K562 (cell line): ENCODE results near the gene DHX57. TPM values are rescaled to one million over a fixed set of nuclear protein-coding genes. Genes with fewer than 3 reads are reported as not detected.

Source experiments
- ATAC-seq: fragments of 200-7000 bp; cut with Tn5 transposase; 3 replicates; pipeline ENCODE4 v1.9.1; 2020; ENCODE audit warnings: moderate library complexity
- BruUV-seq: library from RNA; stranded (reverse); fragments of 400-500 nt; replicated peaks from 2 replicates; lab custom pipeline; 2021; lab: Mats Ljungman, UMichigan
- CTCF ChIA-PET: fragments of 300-600 bp; formaldehyde crosslinking; extraction: SDS; loops from one replicate; lab custom pipeline; 2021; ENCODE audit warnings: low intra/inter-chr PET ratio; lab: Yijun Ruan, JAX
- POLR2A ChIA-PET: fragments of 300-600, 350-650 bp; sonication (Branson Sonifier 250); formaldehyde crosslinking; extraction: SDS; loops from one replicate; lab custom pipeline; 2021; ENCODE audit warnings: antibody characterized with exemption, inconsistent platforms; lab: Yijun Ruan, JAX
- DNase-seq, 4 experiments: peaks; one replicate each; pipeline versions ENCODE4 v3.0.0 to v3.0.0-alpha.2; 2011 to 2018; ENCODE audit warnings: low spot score in 3 of 4, mixed read lengths in 3 of 4; ENCODE audit errors: extremely low read depth in 1 of 4
- FAIRE-seq: peaks from 2 replicates; lab custom pipeline; 2011; peaks lifted over from hg19 to GRCh38; lab: Jason Lieb, UNC
- H2AFZ ChIP-seq: 2 replicates; pipeline ENCODE4 v1.6.0; 2011; ENCODE audit warnings: low read depth, low read length, control low read depth, inconsistent platforms
- H3K27ac ChIP-seq: fragments of 200-600 bp; 3 replicates; pipeline ENCODE4 v1.8.0; 2011; ENCODE audit warnings: low read depth, mild to moderate bottlenecking, control low read depth, inconsistent platforms, low read length, moderate library complexity, mixed read lengths; ENCODE audit errors: extremely low read depth
- H3K27me3 ChIP-seq, 2 experiments: fragments of 300-600 bp in 1 of 2; 2 replicates in 1 of 2; 3 replicates in 1 of 2; pipeline versions ENCODE4 v1.6.0 to v1.8.0; 2011; ENCODE audit warnings: inconsistent platforms in 2 of 2, low read length in 2 of 2, mild to moderate bottlenecking in 1 of 2, mixed read lengths in 1 of 2, moderate library complexity in 1 of 2; ENCODE audit not compliant: control insufficient read depth in 2 of 2, insufficient read depth in 2 of 2
- H3K36me3 ChIP-seq: fragments of 300-600 bp; 3 replicates; pipeline ENCODE4 v1.8.0; 2011; ENCODE audit warnings: mild to moderate bottlenecking, low read length, inconsistent platforms; ENCODE audit not compliant: control insufficient read depth, insufficient read depth
- H3K4me1 ChIP-seq, 2 experiments: fragments of 200-600 bp in 1 of 2; replicated peaks in 1 of 2; 2 replicates in 1 of 2; 3 replicates in 1 of 2; pipeline versions ENCODE4 v1.5.1 to v1.8.0; 2011; ENCODE audit warnings: inconsistent platforms in 2 of 2, low read length in 2 of 2, mild to moderate bottlenecking in 1 of 2, mixed read lengths in 1 of 2, moderate library complexity in 1 of 2; ENCODE audit not compliant: control insufficient read depth in 2 of 2, insufficient read depth in 2 of 2
- H3K4me2 ChIP-seq: 2 replicates; pipeline ENCODE4 v1.6.1; 2011; ENCODE audit warnings: low read length, control low read depth, inconsistent platforms, mixed read lengths; ENCODE audit not compliant: insufficient read depth
- H3K4me3 ChIP-seq: fragments of 200-600 bp; sonication (generic), shearing (Covaris generic); 2 replicates; pipeline ENCODE4 v1.5.1; 2016; ENCODE audit warnings: control low read depth, inconsistent platforms
- H3K79me2 ChIP-seq: fragments of 200-600 bp; 3 replicates; pipeline ENCODE4 v1.8.0; 2011; ENCODE audit warnings: low read length, inconsistent platforms; ENCODE audit not compliant: control insufficient read depth, insufficient read depth
- H3K9ac ChIP-seq, 2 experiments: 2 replicates each; pipeline versions ENCODE4 v1.6.0 to v1.6.1; 2011; ENCODE audit warnings: low read depth in 2 of 2, low read length in 2 of 2, control low read depth in 1 of 2, inconsistent platforms in 1 of 2, mild to moderate bottlenecking in 1 of 2, mixed read lengths in 1 of 2; ENCODE audit not compliant: insufficient read depth in 1 of 2
- H3K9me1 ChIP-seq: one replicate; pipeline ENCODE4 v1.6.0; 2011; ENCODE audit warnings: inconsistent platforms, mild to moderate bottlenecking, low read length, moderate library complexity; ENCODE audit not compliant: control insufficient read depth, insufficient read depth
- H3K9me3 ChIP-seq: replicated peaks from 2 replicates; pipeline ENCODE4 v1.5.1; 2011; ENCODE audit warnings: low read depth, low read length, inconsistent platforms; ENCODE audit not compliant: control insufficient read depth, insufficient read depth
- H4K20me1 ChIP-seq: replicated peaks from 2 replicates; pipeline ENCODE4 v1.6.1; 2011; ENCODE audit warnings: low read length, inconsistent platforms, mixed read lengths; ENCODE audit not compliant: control insufficient read depth, insufficient read depth
- CTBP1 ChIP-seq: fragments of 450-650 bp; IDR thresholded peaks from 2 replicates; pipeline ENCODE4 v1.6.1; 2016; ENCODE audit warnings: borderline replicate concordance
- KDM5B ChIP-seq: fragments of 200-600 bp; sonication (generic); IDR thresholded peaks from 2 replicates; pipeline ENCODE4 v1.6.1; 2012; ENCODE audit warnings: low read depth, mild to moderate bottlenecking, moderate library complexity, low read length, control low read depth, inconsistent platforms; ENCODE audit not compliant: insufficient replicate concordance
- NR2F6 ChIP-seq: fragments of 450-650 bp; formaldehyde crosslinking; IDR thresholded peaks from 2 replicates; pipeline ENCODE4 v1.4.0; 2020; ENCODE audit warnings: mild to moderate bottlenecking
- U2AF2 ChIP-seq: fragments of 200-400 bp; formaldehyde crosslinking; optimal IDR thresholded peaks from 2 replicates; pipeline ENCODE3; 2017; ENCODE audit warnings: low read depth, mild to moderate bottlenecking, low read length
- ZFP30 ChIP-seq: fragments of 250-450 bp; sonication (Bioruptor Pico); IDR thresholded peaks from 2 replicates; pipeline ENCODE4 v1.8.0; 2022; ENCODE audit warnings: moderate library complexity, mild to moderate bottlenecking, inconsistent platforms, borderline replicate concordance
- in situ Hi-C: fragments of 300-500 bp; cut with MboI; formaldehyde crosslinking; loops from 4 replicates; pipeline ENCODE4 v1.15.0; 2018; ENCODE audit warnings: inconsistent platforms, mixed read lengths
- intact Hi-C: fragments of 100-400 bp; cut with micrococcal nuclease; formaldehyde crosslinking; loops from 2 replicates; pipeline ENCODE4 v1.14.2; 2022
- polyA plus RNA-seq, 8 experiments: library from polyadenylated mRNA; depleted of rRNA in 4 of 8; stranded (reverse) in 5 of 8; unstranded in 3 of 8; fragments of >200 nt; fragmentation: Nextera tagmentation in 2 of 8; fragmentation: Illumina TruSeq in 1 of 8; extraction: Ambion mirVana in 2 of 8; extraction: Trizol in 1 of 8; gene quantifications; 2 replicates each; pipeline versions ENCODE4 v1.2.1 to v1.2.3, GENCODE V29; 2011 to 2014; ENCODE audit warnings: inconsistent platforms in 1 of 8, missing spikeins in 1 of 8
- total RNA-seq, 7 experiments: library from RNA; depleted of rRNA in 6 of 7; stranded (reverse); fragments of >200 nt in 6 of 7; fragmentation: Illumina TruSeq in 2 of 7; extraction: Trizol in 2 of 7; gene quantifications; 2 replicates each; pipeline versions ENCODE4 v1.2.1 to v1.2.3, GENCODE V29; 2011 to 2021; ENCODE audit warnings: low replicate concordance in 1 of 7
- TF ChIP-seq, protein P1 (sequence below): fragments of 250-450 bp; sonication (Bioruptor Pico); IDR thresholded peaks from 2 replicates; pipeline ENCODE4 v1.9.0; 2021; ENCODE audit warnings: mild to moderate bottlenecking, inconsistent platforms
- TF ChIP-seq, protein P2 (sequence below): fragments of 450-650 bp; formaldehyde crosslinking; conservative IDR thresholded peaks from 2 replicates; pipeline ENCODE4 v1.4.0; 2022; ENCODE audit warnings: mild to moderate bottlenecking, missing genetic modification characterization
- TF ChIP-seq, protein P3 (sequence below), 2 experiments: fragments of 450-650 bp in 1 of 2; sonication (generic) in 1 of 2; formaldehyde crosslinking in 1 of 2; IDR thresholded peaks; 2 replicates each; pipeline versions ENCODE4 v1.7.1 to v1.9.0; 2016 to 2022; ENCODE audit warnings: inconsistent platforms in 1 of 2, mild to moderate bottlenecking in 1 of 2, missing genetic modification reagents in 1 of 2

DHX57 gene
- total and polyA plus RNA-seq, 9 of the 15 experiments (the other 6 are each of a cell fraction or from before 2014, with no cell fraction given), result 7.4 to 23.6 (median 17.9) TPM

DNA sequence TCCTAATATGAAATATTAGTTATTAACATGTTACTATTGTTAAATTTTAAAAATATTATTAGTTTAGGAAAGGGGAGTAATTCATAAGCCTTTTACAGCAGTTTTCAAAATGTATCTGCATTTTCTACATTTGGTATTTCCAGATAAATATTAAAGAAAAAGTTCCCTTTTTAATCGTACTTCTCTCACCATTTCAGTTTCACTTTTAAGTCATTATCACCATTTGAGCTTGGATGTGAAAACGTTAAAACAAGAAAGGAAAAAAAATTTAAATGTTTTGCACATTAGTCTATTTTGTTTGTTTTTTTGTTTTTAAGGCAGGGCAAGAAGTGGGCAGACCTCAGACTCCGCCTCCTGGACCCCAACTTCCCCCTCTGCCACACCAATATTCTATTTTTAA is 121.2 kb downstream of the DHX57 start (continued):
- TF ChIP-seq, protein P1, sequence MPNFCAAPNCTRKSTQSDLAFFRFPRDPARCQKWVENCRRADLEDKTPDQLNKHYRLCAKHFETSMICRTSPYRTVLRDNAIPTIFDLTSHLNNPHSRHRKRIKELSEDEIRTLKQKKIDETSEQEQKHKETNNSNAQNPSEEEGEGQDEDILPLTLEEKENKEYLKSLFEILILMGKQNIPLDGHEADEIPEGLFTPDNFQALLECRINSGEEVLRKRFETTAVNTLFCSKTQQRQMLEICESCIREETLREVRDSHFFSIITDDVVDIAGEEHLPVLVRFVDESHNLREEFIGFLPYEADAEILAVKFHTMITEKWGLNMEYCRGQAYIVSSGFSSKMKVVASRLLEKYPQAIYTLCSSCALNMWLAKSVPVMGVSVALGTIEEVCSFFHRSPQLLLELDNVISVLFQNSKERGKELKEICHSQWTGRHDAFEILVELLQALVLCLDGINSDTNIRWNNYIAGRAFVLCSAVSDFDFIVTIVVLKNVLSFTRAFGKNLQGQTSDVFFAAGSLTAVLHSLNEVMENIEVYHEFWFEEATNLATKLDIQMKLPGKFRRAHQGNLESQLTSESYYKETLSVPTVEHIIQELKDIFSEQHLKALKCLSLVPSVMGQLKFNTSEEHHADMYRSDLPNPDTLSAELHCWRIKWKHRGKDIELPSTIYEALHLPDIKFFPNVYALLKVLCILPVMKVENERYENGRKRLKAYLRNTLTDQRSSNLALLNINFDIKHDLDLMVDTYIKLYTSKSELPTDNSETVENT (CRISPR knock-in tag), result no peak
- no peak for TF ChIP-seq ZFP30
- TF ChIP-seq, protein P2, sequence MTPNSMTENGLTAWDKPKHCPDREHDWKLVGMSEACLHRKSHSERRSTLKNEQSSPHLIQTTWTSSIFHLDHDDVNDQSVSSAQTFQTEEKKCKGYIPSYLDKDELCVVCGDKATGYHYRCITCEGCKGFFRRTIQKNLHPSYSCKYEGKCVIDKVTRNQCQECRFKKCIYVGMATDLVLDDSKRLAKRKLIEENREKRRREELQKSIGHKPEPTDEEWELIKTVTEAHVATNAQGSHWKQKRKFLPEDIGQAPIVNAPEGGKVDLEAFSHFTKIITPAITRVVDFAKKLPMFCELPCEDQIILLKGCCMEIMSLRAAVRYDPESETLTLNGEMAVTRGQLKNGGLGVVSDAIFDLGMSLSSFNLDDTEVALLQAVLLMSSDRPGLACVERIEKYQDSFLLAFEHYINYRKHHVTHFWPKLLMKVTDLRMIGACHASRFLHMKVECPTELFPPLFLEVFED, result no peak
- no peak for TF ChIP-seq KDM5B
- TF ChIP-seq CTBP1, result no peak
- TF ChIP-seq U2AF2, result no peak
- TF ChIP-seq, all 486 proteins: peak for 0

DNA sequence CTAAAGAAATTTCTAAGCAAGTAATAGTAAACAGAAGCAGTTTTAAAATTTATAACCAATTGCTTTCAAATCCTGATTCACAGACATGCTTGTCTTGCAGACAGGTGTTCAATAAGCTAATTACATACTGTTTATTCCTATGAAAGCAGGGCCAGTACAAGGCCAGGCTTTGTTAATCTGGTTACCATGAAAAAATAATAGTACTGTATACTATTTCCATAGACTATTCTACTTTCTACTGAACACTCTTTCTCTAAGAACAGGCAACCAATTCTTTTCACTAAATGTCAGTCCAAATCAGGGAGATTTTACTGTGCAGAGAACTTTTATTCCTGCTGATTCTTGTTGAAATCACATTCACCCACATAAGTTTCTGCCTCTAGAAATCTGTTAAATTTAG is 121.7 kb downstream of the DHX57 start:
- Histone ChIP-seq H3K9ac (no peak overlapping the region; a peak in 1 of 4 replicates), H3K4me2 (no peak overlapping the region), H3K9me1 (no peaks in the 10 kb centered on the region), H3K4me1 (peaks cover 0 to 11% of the 10 kb centered on the region in 2 experiments; a peak in 3 of 5 replicates), H3K9me3 (no peaks in the 10 kb centered on the region), H3K27me3 (no peaks in the 10 kb centered on the region), H3K27ac (no peak overlapping the region), H3K36me3 (peaks cover 13% of the 10 kb centered on the region), H3K79me2 (peaks cover 21% of the 10 kb centered on the region), H4K20me1 (peaks cover 13% of the 10 kb centered on the region), H2AFZ (peak overlapping the region; percentile 56), H3K4me3 (no peak overlapping the region)
- ChIA-PET CTCF (no interaction called here), POLR2A (interaction anchor here (0.6 kb wide), 1 partner anchor 238 kb away, joined by 3 read pairs; no protein-coding TSS in a partner anchor)
- in situ Hi-C loops, result no loop called here
- no peak for FAIRE-seq
- ATAC-seq, result no peak
- intact Hi-C loops, result loop anchor here (5.0 kb wide), 1 partner anchor 368 kb away; the partner anchor contains the start of gene SOS1
- BruUV-seq, result no TSS peak
- no peak for DNase-seq
- TF ChIP-seq NR2F6 (CRISPR knock-in tag), result no peak
- TF ChIP-seq, protein P3, sequence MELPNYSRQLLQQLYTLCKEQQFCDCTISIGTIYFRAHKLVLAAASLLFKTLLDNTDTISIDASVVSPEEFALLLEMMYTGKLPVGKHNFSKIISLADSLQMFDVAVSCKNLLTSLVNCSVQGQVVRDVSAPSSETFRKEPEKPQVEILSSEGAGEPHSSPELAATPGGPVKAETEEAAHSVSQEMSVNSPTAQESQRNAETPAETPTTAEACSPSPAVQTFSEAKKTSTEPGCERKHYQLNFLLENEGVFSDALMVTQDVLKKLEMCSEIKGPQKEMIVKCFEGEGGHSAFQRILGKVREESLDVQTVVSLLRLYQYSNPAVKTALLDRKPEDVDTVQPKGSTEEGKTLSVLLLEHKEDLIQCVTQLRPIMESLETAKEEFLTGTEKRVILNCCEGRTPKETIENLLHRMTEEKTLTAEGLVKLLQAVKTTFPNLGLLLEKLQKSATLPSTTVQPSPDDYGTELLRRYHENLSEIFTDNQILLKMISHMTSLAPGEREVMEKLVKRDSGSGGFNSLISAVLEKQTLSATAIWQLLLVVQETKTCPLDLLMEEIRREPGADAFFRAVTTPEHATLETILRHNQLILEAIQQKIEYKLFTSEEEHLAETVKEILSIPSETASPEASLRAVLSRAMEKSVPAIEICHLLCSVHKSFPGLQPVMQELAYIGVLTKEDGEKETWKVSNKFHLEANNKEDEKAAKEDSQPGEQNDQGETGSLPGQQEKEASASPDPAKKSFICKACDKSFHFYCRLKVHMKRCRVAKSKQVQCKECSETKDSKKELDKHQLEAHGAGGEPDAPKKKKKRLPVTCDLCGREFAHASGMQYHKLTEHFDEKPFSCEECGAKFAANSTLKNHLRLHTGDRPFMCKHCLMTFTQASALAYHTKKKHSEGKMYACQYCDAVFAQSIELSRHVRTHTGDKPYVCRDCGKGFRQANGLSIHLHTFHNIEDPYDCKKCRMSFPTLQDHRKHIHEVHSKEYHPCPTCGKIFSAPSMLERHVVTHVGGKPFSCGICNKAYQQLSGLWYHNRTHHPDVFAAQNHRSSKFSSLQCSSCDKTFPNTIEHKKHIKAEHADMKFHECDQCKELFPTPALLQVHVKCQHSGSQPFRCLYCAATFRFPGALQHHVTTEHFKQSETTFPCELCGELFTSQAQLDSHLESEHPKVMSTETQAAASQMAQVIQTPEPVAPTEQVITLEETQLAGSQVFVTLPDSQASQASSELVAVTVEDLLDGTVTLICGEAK (IDR thresholded peaks at IDR 0.05), result no peak
- TF ChIP-seq, protein P3 (CRISPR knock-in tag; IDR thresholded peaks at IDR 0.05), result no peak
